ENCODE data around the gene MPHOSPH10. TPM values are rescaled to one million over a fixed set of nuclear protein-coding genes. Genes with fewer than 3 reads are reported as not detected.

MPHOSPH10 gene
- total and polyA plus RNA-seq, 2 of the 4 experiments (the other 2 are of a cell fraction), result 5.4 to 11.2 TPM

DNA sequence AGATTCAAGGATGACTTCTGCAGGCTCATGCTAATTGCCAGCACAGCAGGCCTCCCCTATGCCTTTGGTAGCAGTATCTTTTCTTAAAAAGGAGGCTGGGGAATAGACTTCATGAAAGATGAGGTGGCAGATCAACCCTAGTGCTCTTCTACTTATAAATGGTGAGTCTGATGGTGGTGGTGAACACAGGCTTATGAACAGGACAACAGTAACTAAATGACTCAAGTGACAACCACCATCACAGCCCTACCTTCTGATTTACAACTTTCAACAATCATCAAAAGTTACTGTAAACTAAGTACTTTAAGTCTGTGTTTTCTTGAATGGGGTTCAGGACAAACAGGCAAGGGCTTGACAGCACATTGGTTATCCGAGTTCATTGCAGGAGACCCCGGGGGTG, 57.2 kb downstream of the MPHOSPH10 start:
- DNase-seq (no peak), ATAC-seq (ENCODE audit: low read depth) (no peak)
- in situ Hi-C loops (cut with MboI; ENCODE audit: low sequenced_read_pairs) (no loop called here), intact Hi-C loops (cut with micrococcal nuclease) (no loop called here), dilution Hi-C loops (cut with HindIII; ENCODE audit: low sequenced_read_pairs, unreplicated experiment) (no loop called here)
- no peak overlapping the region for H3K27ac ChIP-seq (ENCODE audit: insufficient read depth, low read length)
- no peak overlapping the region for H2AK9ac ChIP-seq (replicated peaks; ENCODE audit: low read depth, low read length, poor library complexity)
- H4K5ac ChIP-seq (ENCODE audit: low read depth, low read length), result no peak overlapping the region
- no peak overlapping the region for H2BK20ac ChIP-seq (ENCODE audit: low read depth, low read length)
- H2BK5ac ChIP-seq (ENCODE audit: low read depth, low read length, poor library complexity, severe bottlenecking), result no peak overlapping the region
- H4K8ac ChIP-seq (ENCODE audit: low read depth in 2 of 2, low read length in 2 of 2), result no peak overlapping the region
- no TSS peak for BruUV-seq (replicated peaks)
- H2BK15ac ChIP-seq (ENCODE audit: low read depth, low read length), result no peak overlapping the region
- TF ChIP-seq, protein P1, sequence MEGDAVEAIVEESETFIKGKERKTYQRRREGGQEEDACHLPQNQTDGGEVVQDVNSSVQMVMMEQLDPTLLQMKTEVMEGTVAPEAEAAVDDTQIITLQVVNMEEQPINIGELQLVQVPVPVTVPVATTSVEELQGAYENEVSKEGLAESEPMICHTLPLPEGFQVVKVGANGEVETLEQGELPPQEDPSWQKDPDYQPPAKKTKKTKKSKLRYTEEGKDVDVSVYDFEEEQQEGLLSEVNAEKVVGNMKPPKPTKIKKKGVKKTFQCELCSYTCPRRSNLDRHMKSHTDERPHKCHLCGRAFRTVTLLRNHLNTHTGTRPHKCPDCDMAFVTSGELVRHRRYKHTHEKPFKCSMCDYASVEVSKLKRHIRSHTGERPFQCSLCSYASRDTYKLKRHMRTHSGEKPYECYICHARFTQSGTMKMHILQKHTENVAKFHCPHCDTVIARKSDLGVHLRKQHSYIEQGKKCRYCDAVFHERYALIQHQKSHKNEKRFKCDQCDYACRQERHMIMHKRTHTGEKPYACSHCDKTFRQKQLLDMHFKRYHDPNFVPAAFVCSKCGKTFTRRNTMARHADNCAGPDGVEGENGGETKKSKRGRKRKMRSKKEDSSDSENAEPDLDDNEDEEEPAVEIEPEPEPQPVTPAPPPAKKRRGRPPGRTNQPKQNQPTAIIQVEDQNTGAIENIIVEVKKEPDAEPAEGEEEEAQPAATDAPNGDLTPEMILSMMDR (conservative IDR thresholded peaks at IDR 0.05; ENCODE audit: low read depth, low read length), result no peak
- TF ChIP-seq SMC3 (IDR thresholded peaks at IDR 0.05; ENCODE audit: low read depth, low read length), result no peak
- TF ChIP-seq CEBPB (IDR thresholded peaks at IDR 0.05; ENCODE audit: low read depth, low read length), result no peak
- no peak for TF ChIP-seq FOS (IDR thresholded peaks at IDR 0.05; ENCODE audit: low read depth, low read length)
- no peak for TF ChIP-seq NFE2L2 (IDR thresholded peaks at IDR 0.05; ENCODE audit: low read depth, low read length)
- no peak for TF ChIP-seq MXI1 (IDR thresholded peaks at IDR 0.05; ENCODE audit: borderline replicate concordance, low read depth, low read length)
- TF ChIP-seq RCOR1 (IDR thresholded peaks at IDR 0.05; ENCODE audit: insufficient replicate concordance, low read length), result no peak
- TF ChIP-seq RFX5 (IDR thresholded peaks at IDR 0.05; ENCODE audit: low read depth, low read length), result no peak
- no peak for TF ChIP-seq BHLHE40 (IDR thresholded peaks at IDR 0.05; ENCODE audit: low read depth, low read length)
- TF ChIP-seq MAZ (IDR thresholded peaks at IDR 0.05; ENCODE audit: borderline replicate concordance, low read depth, low read length), result no peak
- TF ChIP-seq, protein P2, sequence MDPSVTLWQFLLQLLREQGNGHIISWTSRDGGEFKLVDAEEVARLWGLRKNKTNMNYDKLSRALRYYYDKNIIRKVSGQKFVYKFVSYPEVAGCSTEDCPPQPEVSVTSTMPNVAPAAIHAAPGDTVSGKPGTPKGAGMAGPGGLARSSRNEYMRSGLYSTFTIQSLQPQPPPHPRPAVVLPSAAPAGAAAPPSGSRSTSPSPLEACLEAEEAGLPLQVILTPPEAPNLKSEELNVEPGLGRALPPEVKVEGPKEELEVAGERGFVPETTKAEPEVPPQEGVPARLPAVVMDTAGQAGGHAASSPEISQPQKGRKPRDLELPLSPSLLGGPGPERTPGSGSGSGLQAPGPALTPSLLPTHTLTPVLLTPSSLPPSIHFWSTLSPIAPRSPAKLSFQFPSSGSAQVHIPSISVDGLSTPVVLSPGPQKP (IDR thresholded peaks at IDR 0.05; ENCODE audit: borderline replicate concordance, low read depth, low read length), result no peak
- no peak for TF ChIP-seq CHD1 (IDR thresholded peaks at IDR 0.05; ENCODE audit: low read depth, low read length)
- TF ChIP-seq, protein P3, sequence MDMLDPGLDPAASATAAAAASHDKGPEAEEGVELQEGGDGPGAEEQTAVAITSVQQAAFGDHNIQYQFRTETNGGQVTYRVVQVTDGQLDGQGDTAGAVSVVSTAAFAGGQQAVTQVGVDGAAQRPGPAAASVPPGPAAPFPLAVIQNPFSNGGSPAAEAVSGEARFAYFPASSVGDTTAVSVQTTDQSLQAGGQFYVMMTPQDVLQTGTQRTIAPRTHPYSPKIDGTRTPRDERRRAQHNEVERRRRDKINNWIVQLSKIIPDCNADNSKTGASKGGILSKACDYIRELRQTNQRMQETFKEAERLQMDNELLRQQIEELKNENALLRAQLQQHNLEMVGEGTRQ (IDR thresholded peaks at IDR 0.05; ENCODE audit: low read depth, low read length), result no peak
- TF ChIP-seq RAD21 (IDR thresholded peaks at IDR 0.05; ENCODE audit: low read length), result no peak
- TF ChIP-seq MAFK (IDR thresholded peaks at IDR 0.05; ENCODE audit: low read depth, low read length), result no peak
- no peak for TF ChIP-seq POLR2A (IDR thresholded peaks at IDR 0.05; ENCODE audit: low read depth, low read length)
- H2BK120ac ChIP-seq (ENCODE audit: low read depth, low read length), result no peak overlapping the region
- H3K9ac ChIP-seq (ENCODE audit: low read depth, low read length), result no peak overlapping the region
- no peak overlapping the region for H4K91ac ChIP-seq (ENCODE audit: insufficient read depth, low read depth, low read length)
- no CpG with 5 or more reads among the region's 2 CpGs for WGBS, 2 experiments (ENCODE audit: extremely low coverage in 2 of 2, insufficient read length in 1 of 2)
- H3K4ac ChIP-seq (ENCODE audit: low read depth, low read length), result no peak overlapping the region
- H3K4me2 ChIP-seq (ENCODE audit: low read depth, low read length), result no peak overlapping the region
- no peak overlapping the region for H2AK5ac ChIP-seq (ENCODE audit: low read depth, low read length)
- H3K9me3 ChIP-seq (ENCODE audit: control insufficient read depth, insufficient read depth, low read length), result no peaks in the 10 kb centered on the region
- no peaks in the 10 kb centered on the region for H4K20me1 ChIP-seq (ENCODE audit: insufficient read depth, low read length)
- H3K79me1 ChIP-seq (ENCODE audit: low read depth in 1 of 2, low read length in 2 of 2), result no peaks in the 10 kb centered on the region
- ChIA-PET CTCF (no interaction called here), POLR2A (ENCODE audit: unreplicated experiment) (no interaction called here)
- H3K9me1 ChIP-seq (ENCODE audit: insufficient read depth, low read length), result no peaks in the 10 kb centered on the region
- H3K14ac ChIP-seq (replicated peaks; ENCODE audit: low read depth, low read length), result no peak overlapping the region
- peaks cover 4% of the 10 kb centered on the region for H3K27me3 ChIP-seq (ENCODE audit: control insufficient read depth, insufficient read depth, low read length)
- no peak overlapping the region for H3K23ac ChIP-seq (ENCODE audit: low read depth, low read length)
- no peak overlapping the region for H2AFZ ChIP-seq (replicated peaks; ENCODE audit: low read length, poor library complexity)
- H3K4me1 ChIP-seq (ENCODE audit: control insufficient read depth, insufficient read depth, low read length), result no peaks in the 10 kb centered on the region; the same call in 1 of the 2 replicates
- no peak overlapping the region for H3K4me3 ChIP-seq (ENCODE audit: insufficient read depth, low read depth, low read length)
- H3K18ac ChIP-seq (ENCODE audit: low read depth, low read length), result no peak overlapping the region
- H3K56ac ChIP-seq (ENCODE audit: extremely low read depth, insufficient read depth, low read length), result no peak overlapping the region
- H3K36me3 ChIP-seq (ENCODE audit: control insufficient read depth, insufficient read depth, low read length), result no peaks in the 10 kb centered on the region
